Astrocyte (in vitro differentiated cells and primary cell): Measurements from ENCODE around the gene AKAP17A. TPM values are rescaled to one million over a fixed set of nuclear protein-coding genes. Genes with fewer than 3 reads are reported as not detected.
"Not testable (repeated sequence)": the region's sequence is repeated elsewhere in the genome, so short reads cannot be mapped to it uniquely, and the experiment has no call there.

Source experiments
- DNase-seq: peaks from one replicate; pipeline ENCODE4 v3.0.0-alpha.2; 2010; ENCODE audit warnings: low read depth
- FAIRE-seq: peaks from 2 replicates; lab custom pipeline; 2011; peaks lifted over from hg19 to GRCh38; lab: Jason Lieb, UNC
- H2AFZ ChIP-seq: 2 replicates; pipeline ENCODE4 v1.6.0; 2012; ENCODE audit warnings: low read depth, low read length, inconsistent platforms
- H3K27ac ChIP-seq: 2 replicates; pipeline ENCODE4 v1.5.1; 2011; ENCODE audit warnings: low read depth, low read length, inconsistent platforms
- H3K27me3 ChIP-seq: 2 replicates; pipeline ENCODE4 v1.6.0; 2011; ENCODE audit warnings: low read length, inconsistent platforms; ENCODE audit not compliant: insufficient read depth
- H3K36me3 ChIP-seq: 2 replicates; pipeline ENCODE4 v1.5.1; 2011; ENCODE audit warnings: low read length, inconsistent platforms; ENCODE audit not compliant: insufficient read depth
- H3K4me1 ChIP-seq: 2 replicates; pipeline ENCODE4 v1.5.1; 2011; ENCODE audit warnings: low read length, inconsistent platforms; ENCODE audit not compliant: insufficient read depth
- H3K4me2 ChIP-seq: 2 replicates; pipeline ENCODE4 v1.6.0; 2012; ENCODE audit warnings: low read length, inconsistent platforms
- H3K4me3 ChIP-seq: 2 replicates; pipeline ENCODE4 v1.5.1; 2011; ENCODE audit warnings: low read depth, mild to moderate bottlenecking, low read length, inconsistent platforms; ENCODE audit not compliant: insufficient read depth
- H3K79me2 ChIP-seq: 2 replicates; pipeline ENCODE4 v1.6.0; 2012; ENCODE audit warnings: mild to moderate bottlenecking, low read length, inconsistent platforms; ENCODE audit not compliant: insufficient read depth
- H3K9ac ChIP-seq: 2 replicates; pipeline ENCODE4 v1.6.0; 2012; ENCODE audit warnings: mild to moderate bottlenecking, low read length, inconsistent platforms
- H3K9me3 ChIP-seq: 2 replicates; pipeline ENCODE4 v1.5.1; 2012; ENCODE audit warnings: low read depth, mild to moderate bottlenecking, low read length, inconsistent platforms; ENCODE audit not compliant: insufficient read depth
- H4K20me1 ChIP-seq: 2 replicates; pipeline ENCODE4 v1.6.0; 2012; ENCODE audit warnings: low read length, inconsistent platforms; ENCODE audit not compliant: insufficient read depth
- H3K27ac Mint-ChIP-seq: one replicate; pipeline ENCODE4 v1.8.0; 2021; ENCODE audit warnings: mild to moderate bottlenecking, mixed read lengths; ENCODE audit not compliant: unreplicated experiment
- H3K27me3 Mint-ChIP-seq: one replicate; pipeline ENCODE4 v1.8.0; 2021; ENCODE audit warnings: low read depth, mixed read lengths; ENCODE audit not compliant: unreplicated experiment
- H3K36me3 Mint-ChIP-seq: one replicate; pipeline ENCODE4 v1.8.0; 2021; ENCODE audit warnings: low read depth, mixed read lengths; ENCODE audit not compliant: unreplicated experiment
- H3K4me1 Mint-ChIP-seq: one replicate; pipeline ENCODE4 v1.8.0; 2021; ENCODE audit warnings: low read depth, mixed read lengths; ENCODE audit not compliant: unreplicated experiment
- H3K4me3 Mint-ChIP-seq: one replicate; pipeline ENCODE4 v1.8.0; 2021; ENCODE audit warnings: mild to moderate bottlenecking, moderate library complexity, mixed read lengths; ENCODE audit not compliant: unreplicated experiment
- H3K9me3 Mint-ChIP-seq: one replicate; pipeline ENCODE4 v1.8.0; 2021; ENCODE audit warnings: mild to moderate bottlenecking, mixed read lengths; ENCODE audit not compliant: unreplicated experiment
- CTCF ChIP-seq: IDR thresholded peaks from 2 replicates; pipeline ENCODE4 v1.5.1; 2011; ENCODE audit warnings: low read depth, mild to moderate bottlenecking, inconsistent platforms, low read length, moderate library complexity; ENCODE audit not compliant: insufficient read depth
- EZH2 ChIP-seq: IDR thresholded peaks from 2 replicates; pipeline ENCODE4 v1.6.1; 2012; ENCODE audit warnings: mild to moderate bottlenecking, low read length, inconsistent platforms; ENCODE audit not compliant: insufficient read depth
- total RNA-seq: library from RNA; stranded (reverse); gene quantifications from 2 replicates; pipeline ENCODE4 v1.2.1, GENCODE V29; 2021

Gene AKAP17A
- total RNA-seq, 1 donor from 2014 or later = 15.9 TPM

GRCh38 chrX:1564750-1565683 is 26.4 kb upstream of the AKAP17A start:
- H3K27ac Mint-ChIP-seq = no peak overlapping the region

GRCh38 chrX:1574181-1574580 is 17.2 kb upstream of the AKAP17A start:
- not testable (repeated sequence) for H3K9me3 ChIP-seq, H3K27ac Mint-ChIP-seq, H3K4me3 Mint-ChIP-seq, H3K9ac ChIP-seq, H4K20me1 ChIP-seq, FAIRE-seq, DNase-seq, H3K36me3 Mint-ChIP-seq, H3K27ac ChIP-seq, H3K79me2 ChIP-seq, H3K27me3 Mint-ChIP-seq, H3K36me3 ChIP-seq, H3K4me1 ChIP-seq, H3K4me3 ChIP-seq, H2AFZ ChIP-seq, H3K27me3 ChIP-seq, H3K9me3 Mint-ChIP-seq, H3K4me1 Mint-ChIP-seq, H3K4me2 ChIP-seq

More at GRCh38 chrX:1564750-1565683, 26.4 kb upstream of the AKAP17A start:
- Histone ChIP-seq H2AFZ (no peak overlapping the region), H3K27me3 (no peaks in the 10 kb centered on the region), H4K20me1 (no peaks in the 10 kb centered on the region), H3K36me3 (no peaks in the 10 kb centered on the region), H3K27ac (no peak overlapping the region), H3K4me2 (no peak overlapping the region), H3K9me3 (no peaks in the 10 kb centered on the region), H3K4me3 (no peak overlapping the region), H3K9ac (no peak overlapping the region), H3K4me1 (no peaks in the 10 kb centered on the region), H3K79me2 (no peaks in the 10 kb centered on the region)
- H3K36me3 Mint-ChIP-seq = no peaks in the 10 kb centered on the region
- no peak overlapping the region for H3K4me3 Mint-ChIP-seq
- DNase-seq (no peak), FAIRE-seq (no peak)
- no peak for TF ChIP-seq CTCF
- no peak for TF ChIP-seq EZH2
- H3K4me1 Mint-ChIP-seq = no peaks in the 10 kb centered on the region
- H3K27me3 Mint-ChIP-seq = no peaks in the 10 kb centered on the region
- H3K9me3 Mint-ChIP-seq = peaks cover 2% of the 10 kb centered on the region

- H2AFZ ChIP-seq = no peak overlapping the region
- no peaks in the 10 kb centered on the region for H3K9me3 ChIP-seq
- H3K4me3 ChIP-seq = no peak overlapping the region
- H3K36me3 Mint-ChIP-seq = no peaks in the 10 kb centered on the region
- no peak overlapping the region for H3K4me3 Mint-ChIP-seq
- no peak overlapping the region for H3K27ac Mint-ChIP-seq
- TF ChIP-seq EZH2 (no peak), CTCF (no peak)
- no peaks in the 10 kb centered on the region for H3K27me3 Mint-ChIP-seq
- no peak for FAIRE-seq
- H3K4me2 ChIP-seq = no peak overlapping the region
- no peaks in the 10 kb centered on the region for H4K20me1 ChIP-seq
- no peaks in the 10 kb centered on the region for H3K4me1 Mint-ChIP-seq
- H3K9ac ChIP-seq = no peak overlapping the region
- no peaks in the 10 kb centered on the region for H3K27me3 ChIP-seq
- H3K27ac ChIP-seq = no peak overlapping the region
- no peaks in the 10 kb centered on the region for H3K4me1 ChIP-seq
- DNase-seq = no peak
- no peaks in the 10 kb centered on the region for H3K79me2 ChIP-seq
- H3K9me3 Mint-ChIP-seq = no peaks in the 10 kb centered on the region
- no peaks in the 10 kb centered on the region for H3K36me3 ChIP-seq
Measured at GRCh38 chrX:1576201-1576992, 15.0 kb upstream of the AKAP17A start.
